ENCODE data around the gene PAOX.

Gene PAOX

DNA sequence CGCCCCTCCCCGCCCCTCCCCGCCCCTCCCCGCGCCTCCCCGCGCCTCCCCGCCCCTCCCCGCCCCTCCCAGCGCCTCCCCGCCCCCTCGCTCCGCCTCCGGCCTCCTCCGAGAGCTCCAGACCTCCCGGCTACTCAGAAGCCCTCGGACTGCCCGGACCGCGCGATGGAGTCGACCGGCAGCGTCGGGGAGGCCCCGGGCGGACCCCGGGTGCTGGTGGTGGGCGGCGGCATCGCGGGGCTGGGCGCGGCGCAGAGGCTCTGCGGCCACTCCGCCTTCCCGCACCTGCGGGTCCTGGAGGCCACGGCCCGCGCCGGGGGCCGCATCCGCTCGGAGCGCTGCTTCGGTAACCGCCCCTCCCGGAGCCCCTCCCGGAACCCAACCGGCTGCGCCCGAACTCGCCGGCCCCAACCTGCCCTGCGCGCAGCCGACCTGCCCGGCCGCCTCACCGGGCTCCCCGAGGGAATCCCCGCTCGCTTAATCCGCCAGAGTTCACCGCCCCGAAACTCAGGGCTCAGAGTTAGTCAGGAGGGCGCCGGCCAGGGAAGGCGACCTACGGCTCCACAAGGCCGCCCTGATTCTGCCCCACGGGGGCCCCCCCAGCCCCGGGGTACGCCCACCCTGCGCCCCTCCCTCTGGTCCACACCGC, at the start of gene PAOX:
Gene PAOX, plus strand, starts transcription at position 111 of the 649 bp plus-strand sequence. Its CDS starts 55 bp downstream, at position 166.
- DNase-seq (ENCODE audit: low read depth in 2 of 2) = peak in 1 of 2 donors; percentile 27

DNA sequence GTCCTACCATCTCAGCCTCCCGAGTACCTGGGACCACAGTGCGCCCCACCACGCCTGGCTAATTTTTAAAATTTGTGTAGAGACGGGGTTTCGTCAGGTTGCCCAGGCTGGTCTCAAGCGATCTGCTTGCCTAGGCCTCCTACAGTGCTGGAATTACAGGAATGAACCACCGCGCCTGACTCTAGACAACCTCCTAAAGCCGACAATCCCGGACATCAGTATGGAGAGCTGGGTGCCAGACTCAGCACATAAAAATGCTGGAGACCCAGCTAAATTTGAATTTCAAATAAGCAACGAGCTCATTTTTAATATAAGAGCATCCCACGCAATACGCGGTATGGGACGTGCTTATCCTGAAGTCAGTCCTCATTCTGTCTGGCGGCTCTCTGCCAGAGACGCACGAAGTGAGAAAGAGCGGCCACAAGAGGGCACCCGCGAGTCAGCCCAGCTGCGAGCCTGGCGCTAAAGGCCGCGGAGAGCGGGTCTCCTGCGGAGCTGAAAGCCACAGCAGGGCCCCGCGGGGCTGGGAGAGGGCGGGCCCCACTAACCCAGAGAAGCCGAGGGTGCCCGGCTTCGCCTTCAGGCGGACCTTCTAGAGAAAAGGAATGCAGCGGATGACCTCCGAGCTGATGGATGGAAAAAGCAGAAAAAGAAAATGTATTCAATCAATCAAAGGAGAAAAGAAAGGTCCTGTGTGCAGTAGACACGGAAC, 49.4 kb upstream of the PAOX start:
- DNase-seq (ENCODE audit: low read depth in 2 of 2) = peak; percentile 71 to 76

DNA sequence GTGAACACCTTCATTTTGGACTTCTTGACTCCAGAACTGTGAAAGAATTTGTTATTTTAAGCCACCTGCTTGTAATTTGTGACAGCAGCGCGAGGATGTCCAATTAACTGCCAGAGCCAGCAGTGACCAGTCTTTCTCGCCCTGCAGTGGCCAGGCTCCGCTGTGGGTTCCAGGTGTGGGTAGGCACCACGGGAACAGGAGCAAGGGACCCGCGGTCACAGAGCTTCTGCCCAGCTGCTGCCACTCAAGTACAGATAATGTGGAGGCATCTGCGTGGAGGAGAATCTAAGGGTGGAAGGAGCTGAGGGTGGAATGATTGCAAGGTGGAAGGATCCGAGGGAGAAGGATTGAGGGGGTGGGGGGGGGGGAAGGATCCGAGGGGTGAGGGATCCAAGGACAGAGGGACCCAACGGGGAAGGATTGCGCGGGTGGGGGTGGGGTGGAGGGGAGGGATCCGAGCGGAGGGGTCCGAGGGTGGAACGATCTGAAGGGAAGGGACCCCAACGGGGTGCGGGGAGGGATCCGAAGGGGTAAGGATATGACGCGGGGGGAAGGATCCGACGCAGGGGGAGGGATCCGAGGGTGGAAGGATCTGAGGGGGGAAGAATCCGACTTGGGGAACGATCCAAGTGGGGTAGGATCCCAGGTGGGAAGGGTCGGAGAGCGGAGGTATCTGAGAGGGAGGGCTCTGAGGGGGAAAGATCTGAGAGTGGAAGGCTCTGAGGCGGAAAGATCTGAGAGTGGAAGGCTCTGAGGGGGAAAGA, 45.9 kb upstream of the PAOX start:
- DNase-seq (ENCODE audit: low read depth in 2 of 2) = no peak

DNA sequence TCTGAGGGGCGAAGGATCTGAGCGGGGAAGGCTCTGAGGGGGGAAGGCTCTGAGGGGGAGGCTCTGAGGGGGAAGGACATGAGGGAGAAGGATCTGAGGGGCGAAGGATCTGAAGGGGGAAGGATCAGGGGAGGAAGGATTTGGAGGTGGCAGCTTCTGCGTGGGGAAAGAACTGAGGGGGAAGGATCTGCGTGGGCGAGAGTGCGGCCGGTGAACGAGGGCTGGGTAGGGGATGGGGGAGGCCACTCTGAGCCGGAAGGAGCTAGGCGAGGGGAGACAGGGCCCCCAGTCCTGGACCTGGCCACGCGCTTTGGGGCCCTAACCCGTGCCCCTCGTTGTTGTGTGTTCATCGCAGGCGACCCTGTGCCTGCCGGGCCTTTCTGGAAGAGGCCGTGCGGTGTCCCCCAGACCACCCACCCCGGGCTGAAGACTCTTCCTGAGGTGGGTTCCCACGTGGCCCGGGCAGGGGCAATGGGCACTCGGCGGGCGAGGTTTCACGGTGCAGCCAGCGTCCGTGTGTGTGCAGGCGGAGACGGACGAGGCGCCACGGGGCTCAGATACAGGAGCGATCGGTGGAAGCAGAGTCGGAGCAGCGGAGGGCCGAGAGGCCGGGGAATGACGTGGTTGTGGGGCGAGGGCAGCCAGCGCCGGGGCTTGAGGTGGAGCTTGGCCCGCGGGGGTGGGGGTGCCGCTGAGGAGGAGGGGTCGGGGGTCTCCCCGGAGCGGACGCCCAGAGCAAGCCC, 44.4 kb upstream of the PAOX start:
- DNase-seq (ENCODE audit: low read depth in 2 of 2) = peak in 1 of 2 donors; percentile 24

DNA sequence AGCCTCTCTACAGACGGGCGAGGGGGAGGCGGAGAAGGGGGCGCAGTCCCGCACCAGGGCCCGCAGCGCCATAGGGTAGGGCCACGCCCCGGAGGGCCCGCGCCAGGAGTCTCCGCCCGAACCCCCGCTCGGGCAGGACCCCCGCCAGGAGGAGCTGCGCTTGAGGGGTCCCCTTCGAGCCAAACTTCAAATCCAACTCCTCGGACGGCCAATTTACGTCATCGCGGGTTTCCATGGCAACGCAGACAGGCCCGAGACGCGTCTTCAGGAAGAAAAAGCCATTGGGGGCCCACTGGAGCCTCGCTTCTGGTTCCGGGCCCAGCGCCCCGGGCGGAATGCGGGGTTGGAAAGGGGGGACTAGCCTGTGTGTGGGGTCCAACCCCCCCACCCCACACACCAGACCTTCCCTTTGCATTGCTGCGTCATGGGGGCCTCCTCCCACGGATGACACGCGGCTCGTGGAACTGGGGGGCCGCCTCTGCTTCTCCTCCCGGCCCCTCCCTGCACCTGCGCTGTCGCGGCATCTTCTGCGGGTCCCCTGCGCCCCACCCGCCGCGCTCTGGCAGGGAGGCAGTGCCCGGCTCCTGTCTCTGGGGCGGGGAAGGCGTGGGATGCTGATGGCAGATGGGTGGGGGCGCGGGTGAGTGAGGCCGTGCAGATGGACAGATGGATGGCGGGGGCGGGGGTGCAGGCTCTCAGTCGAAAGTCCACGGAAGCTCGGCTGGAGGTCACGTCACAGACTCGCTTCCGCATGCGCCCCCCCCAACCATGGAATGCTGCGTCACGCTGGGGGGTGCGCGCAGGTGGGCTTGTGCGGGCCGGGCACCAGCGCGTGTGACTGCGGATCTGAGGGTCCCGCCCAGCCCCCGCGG, 43.6 kb upstream of the PAOX start:
- DNase-seq (ENCODE audit: low read depth in 2 of 2) = peak; percentile 63 to 71

DNA sequence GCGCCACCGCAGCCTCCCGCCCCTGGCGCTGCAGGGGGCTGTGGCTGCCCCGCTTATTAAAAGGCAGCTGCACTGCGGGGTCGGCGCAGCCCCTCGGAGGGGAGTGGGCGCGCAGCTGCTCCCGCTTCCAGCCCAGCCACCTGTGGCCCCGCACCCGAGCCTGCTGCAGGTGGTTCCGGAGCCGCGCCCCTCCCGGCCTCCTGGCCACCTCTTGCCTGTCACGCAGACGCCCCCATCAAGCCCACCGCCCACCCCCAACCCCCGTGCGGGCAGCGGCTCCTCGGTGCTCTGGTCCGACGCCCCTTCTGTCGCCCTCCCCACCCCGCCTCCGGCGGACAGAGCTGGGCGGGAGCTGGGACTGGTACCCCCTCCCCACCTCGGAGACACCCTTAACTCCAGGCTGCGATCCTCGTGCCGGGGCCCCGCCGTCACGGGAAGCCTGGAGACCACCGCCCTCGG, 42.9 kb upstream of the PAOX start:
- no peak for DNase-seq (ENCODE audit: low read depth in 2 of 2)

DNA sequence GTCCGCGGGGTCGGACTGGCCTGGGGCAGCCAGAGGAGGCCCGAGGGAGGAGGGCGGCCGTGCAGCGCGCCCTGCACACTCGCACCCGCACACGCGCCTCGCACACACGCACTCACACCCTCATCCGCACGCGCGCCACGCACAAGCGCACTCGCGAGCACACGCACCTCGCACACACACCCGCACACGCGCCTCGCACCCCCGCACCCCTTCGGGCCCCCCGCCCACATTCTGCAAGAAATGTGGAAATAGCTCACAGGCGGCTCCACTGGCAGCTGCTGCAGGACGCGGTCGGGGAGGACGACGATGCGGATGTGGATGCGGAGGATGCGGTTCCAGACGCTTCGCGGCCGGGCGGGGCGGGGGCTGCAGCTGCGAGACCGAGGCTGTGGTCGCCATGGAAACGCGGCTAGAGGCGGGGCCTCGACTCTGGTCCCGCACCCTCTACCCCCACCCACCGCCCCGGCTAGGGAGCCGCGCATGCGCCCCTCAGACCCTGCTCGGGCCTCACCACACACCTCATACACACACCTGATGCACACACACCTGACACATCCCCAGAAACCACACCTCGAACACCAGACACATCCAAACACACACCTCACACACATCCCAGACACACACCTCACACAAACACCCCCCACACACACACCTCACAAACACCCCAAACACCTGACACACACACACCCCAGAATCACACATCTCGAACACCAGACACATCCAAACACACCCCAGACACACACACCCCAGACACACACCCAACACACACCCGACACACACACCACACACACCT, 42.3 kb upstream of the PAOX start, which contains the start of gene CALY:
Gene CALY, minus strand, starts transcription at position 320 of the 793 bp plus-strand sequence. CDS start 7,907 bp downstream, outside the sequence.
- DNase-seq (ENCODE audit: low read depth in 2 of 2) = peak; percentile 55 to 57

DNA sequence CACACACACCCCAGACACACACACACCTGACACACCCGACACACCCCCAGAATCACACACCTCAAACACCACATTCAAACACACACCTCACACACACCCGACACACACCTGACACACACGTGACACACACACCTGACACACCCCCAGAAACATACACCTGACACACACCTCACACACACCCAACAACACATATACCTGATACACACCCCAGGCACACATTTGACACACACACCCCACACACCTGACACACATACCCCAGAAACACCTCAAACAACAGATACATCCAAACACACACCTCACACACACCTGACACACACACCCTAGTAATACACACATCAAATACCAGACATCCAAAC, 41.7 kb upstream of the PAOX start:
- DNase-seq (ENCODE audit: low read depth in 2 of 2) = no peak

DNA sequence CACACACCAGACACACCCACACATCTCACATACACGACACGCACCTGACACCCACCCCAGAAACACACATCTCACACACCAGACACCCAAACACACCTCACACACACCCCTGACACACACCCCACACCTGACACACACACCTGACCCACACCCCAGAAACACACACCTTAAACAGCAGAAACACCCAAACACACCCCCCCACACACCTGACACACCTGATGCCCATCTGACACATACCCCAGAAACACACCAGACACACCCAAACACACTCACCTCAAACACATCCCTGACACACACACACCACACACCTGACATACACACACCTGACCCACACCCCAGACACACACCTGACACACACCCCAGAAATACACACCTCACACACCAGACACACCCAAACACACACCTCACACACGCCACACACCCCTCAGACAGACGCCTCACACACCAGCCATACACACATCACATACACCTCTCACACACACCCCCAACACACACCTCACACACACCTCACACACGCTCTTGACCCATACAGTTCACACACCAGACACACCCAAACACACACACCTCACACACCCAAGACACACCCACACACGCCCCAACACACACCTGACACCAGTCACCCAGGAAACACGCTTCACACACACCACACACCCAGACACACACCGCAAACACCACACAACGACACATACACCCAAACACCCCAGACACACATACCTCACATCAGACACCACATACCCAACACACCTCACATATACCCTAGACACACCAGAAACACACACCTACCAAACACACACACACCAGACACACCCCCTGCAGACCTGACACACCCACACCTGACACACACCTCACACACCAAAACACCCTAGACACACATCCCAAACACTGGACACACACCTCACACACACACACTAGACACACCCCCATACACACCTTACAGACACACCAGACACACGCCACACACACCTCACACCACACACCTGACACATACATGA, 40.7 kb upstream of the PAOX start:
- DNase-seq (ENCODE audit: low read depth in 2 of 2) = no peak

DNA sequence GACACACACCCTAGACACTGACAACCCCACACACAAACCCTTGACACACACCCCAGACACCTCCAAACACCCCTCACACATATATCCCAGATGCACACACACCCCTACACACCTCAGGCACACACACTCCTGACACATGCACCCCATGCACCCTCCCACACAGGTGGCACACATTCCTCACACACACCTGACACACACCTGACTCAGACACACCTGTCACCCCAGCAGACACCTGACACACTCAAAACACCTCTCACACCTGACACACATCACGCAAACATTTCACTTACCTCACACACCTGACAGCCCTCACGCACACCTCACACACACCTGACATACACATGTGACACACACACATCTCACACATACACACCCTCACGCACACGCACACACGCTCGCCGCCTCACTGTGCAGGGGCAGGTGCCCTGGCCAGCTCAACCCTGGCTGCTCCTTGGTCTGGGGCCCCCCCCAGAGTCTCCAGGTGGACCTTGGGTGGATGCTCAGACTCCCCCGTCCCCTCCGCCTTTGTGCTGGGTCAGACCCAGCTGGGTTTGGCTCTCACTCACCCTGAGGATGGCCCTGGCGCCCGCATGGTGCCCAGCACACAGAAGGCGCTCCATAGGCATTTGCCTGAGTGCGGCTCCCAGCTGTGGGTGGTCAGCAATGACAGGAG, 39.2 kb upstream of the PAOX start:
- DNase-seq (ENCODE audit: low read depth in 2 of 2) = no peak

DNA sequence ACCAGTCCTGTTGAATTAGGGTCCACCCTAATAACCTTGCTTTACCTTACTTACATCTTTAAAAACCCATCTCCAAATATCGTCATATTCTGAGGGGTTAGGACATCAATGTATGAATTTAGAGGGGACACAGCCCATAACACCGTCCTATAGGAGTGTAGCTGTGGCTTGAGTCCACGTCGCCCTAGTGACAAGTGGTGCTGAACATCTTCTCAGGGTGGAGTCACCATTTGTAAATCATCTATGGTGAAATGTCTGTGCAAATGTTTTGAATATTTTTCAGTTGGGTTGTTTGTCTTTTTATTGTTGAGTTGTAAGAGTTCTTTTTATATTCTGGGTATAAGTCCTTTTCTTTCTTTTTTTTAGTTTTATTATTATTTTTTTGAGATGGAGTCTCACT, 37.1 kb upstream of the PAOX start:
- no peak for DNase-seq (ENCODE audit: low read depth in 2 of 2)

DNA sequence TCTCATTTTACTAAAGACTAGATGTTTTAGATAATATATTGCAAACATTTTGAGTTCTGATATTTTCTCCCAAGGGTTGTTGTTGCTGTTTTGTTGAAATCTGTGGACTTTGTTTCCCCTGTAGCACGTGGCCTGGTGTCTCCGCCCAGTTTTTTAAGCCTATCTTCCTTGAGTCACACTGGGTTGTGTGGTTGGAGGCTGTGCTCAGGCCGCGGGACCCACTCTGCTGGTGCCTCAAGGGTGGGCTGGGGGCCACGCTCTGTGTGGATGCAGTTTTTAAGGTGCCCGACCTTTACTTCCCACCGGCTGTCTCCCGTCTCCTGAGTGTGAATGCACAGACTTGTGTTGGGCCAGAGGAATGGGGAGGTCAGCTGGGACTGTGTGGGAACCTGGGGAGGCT, 36.1 kb upstream of the PAOX start:
- no peak for DNase-seq (ENCODE audit: low read depth in 2 of 2)

DNA sequence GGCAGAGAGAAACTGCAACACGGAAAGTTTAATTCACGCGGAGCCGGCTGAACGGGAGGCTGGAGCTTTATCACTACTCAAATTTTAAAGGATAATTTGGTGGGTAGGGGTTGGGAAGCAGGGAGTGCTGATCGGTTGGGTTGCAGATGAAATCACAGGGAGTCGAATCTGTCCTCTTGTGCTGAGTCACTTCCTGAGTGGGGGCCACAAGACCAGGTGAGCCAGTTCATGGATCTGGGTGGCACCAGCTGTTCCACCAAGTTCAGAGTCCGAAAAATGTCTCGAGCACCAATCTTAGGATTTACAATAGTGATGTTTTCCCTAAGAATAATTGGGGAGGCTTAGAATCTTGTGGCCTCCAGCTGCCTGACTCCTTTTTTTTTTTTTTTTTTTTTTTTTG, 35.5 kb upstream of the PAOX start:
- no peak for DNase-seq (ENCODE audit: low read depth in 2 of 2)

DNA sequence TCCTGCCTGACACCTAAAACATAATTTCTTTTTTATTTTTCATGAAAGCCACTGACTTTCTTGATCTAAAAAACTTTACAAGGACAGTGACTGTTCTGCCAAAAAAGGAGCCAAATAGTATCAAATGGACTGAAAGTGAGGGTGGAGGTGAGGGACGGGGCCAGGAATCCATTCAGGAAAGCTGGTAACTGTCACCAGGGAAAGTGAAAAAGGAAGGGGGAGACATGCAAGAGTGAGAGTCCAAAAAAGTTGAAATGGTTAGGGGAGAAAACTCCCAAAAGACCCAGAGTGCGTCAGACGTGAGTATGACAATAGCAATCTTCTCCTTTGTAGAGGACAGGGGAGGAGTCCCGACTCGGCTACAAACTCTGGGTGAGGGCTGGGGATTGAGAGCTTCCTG, 34.8 kb upstream of the PAOX start:
- DNase-seq (ENCODE audit: low read depth in 2 of 2) = no peak

DNA sequence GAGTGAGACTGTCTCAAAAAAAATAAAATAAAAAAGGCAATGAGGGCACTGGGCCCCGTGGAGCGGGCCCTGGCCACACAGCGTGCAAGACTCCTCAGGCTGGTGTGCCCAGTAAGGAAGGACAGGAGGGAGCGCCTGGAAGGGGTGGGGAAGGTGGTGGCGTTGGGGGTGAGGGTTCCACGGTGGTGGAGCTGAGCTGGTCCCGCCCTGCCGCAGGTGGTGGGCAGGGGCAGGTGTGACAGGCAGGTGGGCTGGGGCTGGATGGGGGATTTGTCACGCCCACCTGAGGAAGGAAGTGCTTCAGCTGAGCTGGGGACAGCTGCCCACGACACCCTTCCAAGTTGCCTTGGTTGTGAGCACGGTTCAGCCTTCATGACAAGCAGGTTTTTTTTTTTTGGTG, 32.6 kb upstream of the PAOX start:
- DNase-seq (ENCODE audit: low read depth in 2 of 2) = no peak

DNA sequence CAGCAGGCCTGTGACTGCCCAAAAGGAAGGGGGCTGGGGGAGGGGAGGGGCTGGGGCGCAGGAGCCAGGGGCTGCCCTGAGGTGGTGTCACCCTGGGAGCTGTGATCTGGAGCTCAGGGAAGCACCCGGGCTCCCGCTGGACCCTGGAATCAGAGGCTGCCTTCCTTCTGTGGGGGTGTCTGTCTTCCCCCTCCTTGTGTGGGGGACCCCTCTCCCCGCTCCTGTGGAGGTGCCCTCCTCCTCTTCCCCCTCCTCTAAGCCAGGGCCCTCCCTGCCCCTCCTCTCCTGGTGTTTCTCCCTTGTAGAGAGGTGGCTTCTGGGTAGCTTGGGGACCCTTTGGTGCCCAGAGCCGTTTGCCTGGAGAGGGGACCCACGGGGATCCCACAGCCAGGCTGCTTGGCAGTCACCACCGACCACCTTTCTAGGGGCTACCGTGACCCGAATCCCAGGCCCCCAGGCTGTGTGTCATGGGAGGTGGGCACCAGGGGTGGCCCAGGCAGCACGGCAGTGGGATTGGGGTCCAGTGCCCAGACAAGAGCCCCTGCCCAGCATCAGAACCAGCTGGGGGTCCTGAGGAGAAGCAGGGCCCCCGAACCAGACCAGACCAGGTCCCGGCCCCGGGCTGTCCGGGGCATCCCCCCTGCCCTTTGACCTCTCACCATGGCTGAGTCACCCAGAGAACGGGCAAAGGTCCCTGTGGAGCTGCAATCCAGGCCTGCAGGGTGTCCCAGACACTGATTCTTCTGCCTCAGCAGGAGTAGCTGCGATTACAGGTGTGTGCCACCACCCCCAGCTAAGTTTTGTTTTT, 31.1 kb upstream of the PAOX start:
- DNase-seq (ENCODE audit: low read depth in 2 of 2) = no peak

DNA sequence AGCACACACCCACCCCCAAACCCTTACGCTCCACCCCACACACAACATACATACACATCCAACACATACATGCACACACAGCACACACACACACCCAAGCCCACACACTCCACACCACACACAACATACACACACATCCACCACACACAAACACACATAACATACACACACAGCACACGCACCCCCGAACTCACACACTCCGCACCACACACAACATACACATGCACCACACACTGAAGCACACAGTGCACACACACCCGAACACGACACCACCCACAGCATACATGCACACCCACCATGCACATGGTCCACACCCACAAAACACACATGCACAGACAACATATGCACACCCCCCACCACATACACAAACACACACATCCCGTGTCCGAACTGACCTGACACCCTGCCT, 29.9 kb upstream of the PAOX start:
- DNase-seq (ENCODE audit: low read depth in 2 of 2) = no peak

Measured in activated CD8-positive, alpha-beta memory T cell treated with anti-CD3 and anti-CD28 coated beads for 4 hours (primary cell).